K562 (cell line): ENCODE measurements around the gene GPM6B. TPM values are rescaled to one million over a fixed set of nuclear protein-coding genes. Genes with fewer than 3 reads are reported as not detected.

Source experiments
- ATAC-seq: fragments of 200-7000 bp; cut with Tn5 transposase; 3 replicates; pipeline ENCODE4 v1.9.1; 2020; ENCODE audit warnings: moderate library complexity
- BruUV-seq: library from RNA; stranded (reverse); fragments of 400-500 nt; replicated peaks from 2 replicates; lab custom pipeline; 2021; lab: Mats Ljungman, UMichigan
- CTCF ChIA-PET: fragments of 300-600 bp; formaldehyde crosslinking; extraction: SDS; loops from one replicate; lab custom pipeline; 2021; ENCODE audit warnings: low intra/inter-chr PET ratio; lab: Yijun Ruan, JAX
- POLR2A ChIA-PET: fragments of 300-600, 350-650 bp; sonication (Branson Sonifier 250); formaldehyde crosslinking; extraction: SDS; loops from one replicate; lab custom pipeline; 2021; ENCODE audit warnings: antibody characterized with exemption, inconsistent platforms; lab: Yijun Ruan, JAX
- DNase-seq, 4 experiments: peaks; one replicate each; pipeline versions ENCODE4 v3.0.0 to v3.0.0-alpha.2; 2011 to 2018; ENCODE audit warnings: low spot score in 3 of 4, mixed read lengths in 3 of 4; ENCODE audit errors: extremely low read depth in 1 of 4
- FAIRE-seq: peaks from 2 replicates; lab custom pipeline; 2011; peaks lifted over from hg19 to GRCh38; lab: Jason Lieb, UNC
- H2AFZ ChIP-seq: 2 replicates; pipeline ENCODE4 v1.6.0; 2011; ENCODE audit warnings: low read depth, low read length, control low read depth, inconsistent platforms
- H3K27ac ChIP-seq: fragments of 200-600 bp; 3 replicates; pipeline ENCODE4 v1.8.0; 2011; ENCODE audit warnings: low read depth, mild to moderate bottlenecking, control low read depth, inconsistent platforms, low read length, moderate library complexity, mixed read lengths; ENCODE audit errors: extremely low read depth
- H3K27me3 ChIP-seq, 2 experiments: fragments of 300-600 bp in 1 of 2; 2 replicates in 1 of 2; 3 replicates in 1 of 2; pipeline versions ENCODE4 v1.6.0 to v1.8.0; 2011; ENCODE audit warnings: inconsistent platforms in 2 of 2, low read length in 2 of 2, mild to moderate bottlenecking in 1 of 2, mixed read lengths in 1 of 2, moderate library complexity in 1 of 2; ENCODE audit not compliant: control insufficient read depth in 2 of 2, insufficient read depth in 2 of 2
- H3K36me3 ChIP-seq: fragments of 300-600 bp; 3 replicates; pipeline ENCODE4 v1.8.0; 2011; ENCODE audit warnings: mild to moderate bottlenecking, low read length, inconsistent platforms; ENCODE audit not compliant: control insufficient read depth, insufficient read depth
- H3K4me1 ChIP-seq, 2 experiments: fragments of 200-600 bp in 1 of 2; replicated peaks in 1 of 2; 2 replicates in 1 of 2; 3 replicates in 1 of 2; pipeline versions ENCODE4 v1.5.1 to v1.8.0; 2011; ENCODE audit warnings: inconsistent platforms in 2 of 2, low read length in 2 of 2, mild to moderate bottlenecking in 1 of 2, mixed read lengths in 1 of 2, moderate library complexity in 1 of 2; ENCODE audit not compliant: control insufficient read depth in 2 of 2, insufficient read depth in 2 of 2
- H3K4me2 ChIP-seq: 2 replicates; pipeline ENCODE4 v1.6.1; 2011; ENCODE audit warnings: low read length, control low read depth, inconsistent platforms, mixed read lengths; ENCODE audit not compliant: insufficient read depth
- H3K4me3 ChIP-seq: fragments of 200-600 bp; sonication (generic), shearing (Covaris generic); 2 replicates; pipeline ENCODE4 v1.5.1; 2016; ENCODE audit warnings: control low read depth, inconsistent platforms
- H3K79me2 ChIP-seq: fragments of 200-600 bp; 3 replicates; pipeline ENCODE4 v1.8.0; 2011; ENCODE audit warnings: low read length, inconsistent platforms; ENCODE audit not compliant: control insufficient read depth, insufficient read depth
- H3K9ac ChIP-seq, 2 experiments: 2 replicates each; pipeline versions ENCODE4 v1.6.0 to v1.6.1; 2011; ENCODE audit warnings: low read depth in 2 of 2, low read length in 2 of 2, control low read depth in 1 of 2, inconsistent platforms in 1 of 2, mild to moderate bottlenecking in 1 of 2, mixed read lengths in 1 of 2; ENCODE audit not compliant: insufficient read depth in 1 of 2
- H3K9me1 ChIP-seq: one replicate; pipeline ENCODE4 v1.6.0; 2011; ENCODE audit warnings: inconsistent platforms, mild to moderate bottlenecking, low read length, moderate library complexity; ENCODE audit not compliant: control insufficient read depth, insufficient read depth
- H3K9me3 ChIP-seq: replicated peaks from 2 replicates; pipeline ENCODE4 v1.5.1; 2011; ENCODE audit warnings: low read depth, low read length, inconsistent platforms; ENCODE audit not compliant: control insufficient read depth, insufficient read depth
- H4K20me1 ChIP-seq: replicated peaks from 2 replicates; pipeline ENCODE4 v1.6.1; 2011; ENCODE audit warnings: low read length, inconsistent platforms, mixed read lengths; ENCODE audit not compliant: control insufficient read depth, insufficient read depth
- CXXC5 ChIP-seq: fragments of 250-450 bp; sonication (Bioruptor Pico); IDR thresholded peaks from 2 replicates; pipeline ENCODE4 v1.8.0; 2022; ENCODE audit warnings: inconsistent platforms, mild to moderate bottlenecking, moderate library complexity
- HSF4 ChIP-seq: fragments of 250-450 bp; sonication (Bioruptor Pico); IDR thresholded peaks from 2 replicates; pipeline ENCODE4 v2.1.2; 2022; ENCODE audit warnings: mild to moderate bottlenecking, moderate library complexity, borderline replicate concordance
- NRF1 ChIP-seq, 2 experiments: fragments of 450-650 bp; IDR thresholded peaks in 1 of 2; conservative IDR thresholded peaks in 1 of 2; 2 replicates each; pipeline ENCODE4 v1.6.1; 2014; ENCODE audit warnings: mild to moderate bottlenecking in 2 of 2
- PHF20 ChIP-seq: fragments of 450-650 bp; IDR thresholded peaks from 2 replicates; pipeline ENCODE4 v1.6.1; 2018; ENCODE audit not compliant: partially characterized antibody
- TFAP4 ChIP-seq: sonication (generic); formaldehyde crosslinking; IDR thresholded peaks from 2 replicates; pipeline ENCODE4 v1.8.0; 2022; ENCODE audit warnings: missing genetic modification reagents, mild to moderate bottlenecking, moderate library complexity, borderline replicate concordance
- TRIM28 ChIP-seq: fragments of 450-650 bp; IDR thresholded peaks from 2 replicates; pipeline ENCODE4 v1.6.1; 2017
- ZFX ChIP-seq: sonication (generic); formaldehyde crosslinking; IDR thresholded peaks from 2 replicates; pipeline ENCODE4 v1.8.0; 2022; ENCODE audit warnings: mild to moderate bottlenecking, missing genetic modification reagents, moderate library complexity
- ZNF512 ChIP-seq: IDR thresholded peaks from 2 replicates; pipeline ENCODE4 v1.6.1; 2016; ENCODE audit warnings: missing genetic modification characterization, missing compliant biosample characterization
- WGBS: fragments of 100-300 bp; shearing (Covaris generic); methylation state at CpG from one replicate; pipeline ENCODE4 v1.1.6; 2016; ENCODE audit warnings: low coverage, mixed read lengths; ENCODE audit not compliant: insufficient coverage; ENCODE audit errors: missing lambda C conversion rate; 5-methylcytosine and 5-hydroxymethylcytosine counted together
- in situ Hi-C: fragments of 300-500 bp; cut with MboI; formaldehyde crosslinking; loops from 4 replicates; pipeline ENCODE4 v1.15.0; 2018; ENCODE audit warnings: inconsistent platforms, mixed read lengths
- intact Hi-C: fragments of 100-400 bp; cut with micrococcal nuclease; formaldehyde crosslinking; loops from 2 replicates; pipeline ENCODE4 v1.14.2; 2022
- polyA plus RNA-seq, 8 experiments: library from polyadenylated mRNA; depleted of rRNA in 4 of 8; stranded (reverse) in 5 of 8; unstranded in 3 of 8; fragments of >200 nt; fragmentation: Nextera tagmentation in 2 of 8; fragmentation: Illumina TruSeq in 1 of 8; extraction: Ambion mirVana in 2 of 8; extraction: Trizol in 1 of 8; gene quantifications; 2 replicates each; pipeline versions ENCODE4 v1.2.1 to v1.2.3, GENCODE V29; 2011 to 2014; ENCODE audit warnings: inconsistent platforms in 1 of 8, missing spikeins in 1 of 8
- total RNA-seq, 7 experiments: library from RNA; depleted of rRNA in 6 of 7; stranded (reverse); fragments of >200 nt in 6 of 7; fragmentation: Illumina TruSeq in 2 of 7; extraction: Trizol in 2 of 7; gene quantifications; 2 replicates each; pipeline versions ENCODE4 v1.2.1 to v1.2.3, GENCODE V29; 2011 to 2021; ENCODE audit warnings: low replicate concordance in 1 of 7

The GPM6B gene
- total and polyA plus RNA-seq, 9 of the 15 experiments (the other 6 are each of a cell fraction or from before 2014, with no cell fraction given), result 0.14 to 0.32 TPM; not detected in 7

- Histone ChIP-seq H4K20me1 (no peaks in the 10 kb centered on the region), H2AFZ (no peak overlapping the region), H3K9ac (no peak overlapping the region), H3K36me3 (no peaks in the 10 kb centered on the region), H3K79me2 (no peaks in the 10 kb centered on the region), H3K4me3 (no peak overlapping the region), H3K27me3 (peaks cover 0 to 7% of the 10 kb centered on the region in 2 experiments; a peak in 2 of 5 replicates), H3K9me1 (no peaks in the 10 kb centered on the region), H3K4me1 (no peaks in the 10 kb centered on the region), H3K9me3 (no peaks in the 10 kb centered on the region), H3K4me2 (no peak overlapping the region), H3K27ac (no peak overlapping the region)
- 0% methylated on average over 4 of the region's 4 CpGs for WGBS
- ATAC-seq (no peak), FAIRE-seq (no peak)
- CTCF ChIA-PET, result no interaction called here
- no TSS peak for BruUV-seq
- intact Hi-C loops, result no loop called here
- TF ChIP-seq CXXC5 (no peak), HSF4 (CRISPR knock-in tag) (no peak), ZFX (CRISPR knock-in tag) (no peak), NRF1 (conservative IDR thresholded peaks at IDR 0.05 in 1 of 2, IDR thresholded peaks at IDR 0.05 in 1 of 2) (no peak), ZNF512 (no peak), PHF20 (no peak), TFAP4 (CRISPR knock-in tag) (no peak), TRIM28 (no peak)
- TF ChIP-seq, all 486 proteins: peak for 0
- POLR2A ChIA-PET, result interaction anchor here (0.7 kb wide), 1 partner anchor 16 kb away, joined by 4 read pairs; no protein-coding TSS in a partner anchor
- DNase-seq, result no peak
- in situ Hi-C loops, result no loop called here
Measured at GRCh38 chrX:13808293-13808692, 8.6 kb downstream of the GPM6B start.
